HK-2 (cell line): ENCODE data around the gene ANO1.

Experiments
- DNase-seq: peaks from one replicate; pipeline ENCODE4 v3.0.0-alpha.2; 2018; ENCODE audit not compliant: unreplicated experiment

ANO1 gene

DNA sequence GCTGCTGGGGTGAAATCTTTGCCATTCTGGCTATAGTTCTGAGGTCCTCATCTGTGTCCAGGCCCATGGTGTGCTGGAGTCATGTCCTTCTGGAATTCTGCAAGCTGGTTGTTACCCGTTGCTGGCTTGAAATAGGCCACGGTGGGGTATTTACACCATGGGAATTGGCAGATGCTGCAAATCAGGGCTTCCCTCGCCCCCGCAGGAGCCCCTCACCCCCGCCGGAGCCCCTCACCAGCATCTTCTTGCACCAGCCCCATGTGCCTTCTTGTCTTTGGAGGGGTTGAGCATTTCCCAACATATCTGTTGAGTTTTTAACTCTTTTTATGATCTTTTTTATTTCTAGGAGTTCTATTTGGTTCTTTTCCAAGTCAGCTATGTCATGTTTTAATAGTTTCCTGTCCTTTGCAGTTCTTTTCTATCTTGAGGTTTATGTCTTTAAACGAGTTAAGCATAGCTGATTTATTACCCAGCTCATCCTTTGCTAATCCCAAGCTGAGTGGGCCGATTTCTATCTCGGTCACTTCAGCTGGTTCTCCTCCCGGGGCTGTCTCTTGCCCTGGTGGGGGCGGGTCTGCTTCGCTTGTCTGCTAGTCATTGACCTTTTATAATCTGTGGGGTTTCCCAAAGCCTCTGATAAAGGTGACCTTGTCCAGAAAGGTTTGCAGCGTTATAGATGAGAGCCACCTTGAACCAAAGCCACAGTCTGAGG, 17.6 kb downstream of the ANO1 start:
- DNase-seq: no peak

DNA sequence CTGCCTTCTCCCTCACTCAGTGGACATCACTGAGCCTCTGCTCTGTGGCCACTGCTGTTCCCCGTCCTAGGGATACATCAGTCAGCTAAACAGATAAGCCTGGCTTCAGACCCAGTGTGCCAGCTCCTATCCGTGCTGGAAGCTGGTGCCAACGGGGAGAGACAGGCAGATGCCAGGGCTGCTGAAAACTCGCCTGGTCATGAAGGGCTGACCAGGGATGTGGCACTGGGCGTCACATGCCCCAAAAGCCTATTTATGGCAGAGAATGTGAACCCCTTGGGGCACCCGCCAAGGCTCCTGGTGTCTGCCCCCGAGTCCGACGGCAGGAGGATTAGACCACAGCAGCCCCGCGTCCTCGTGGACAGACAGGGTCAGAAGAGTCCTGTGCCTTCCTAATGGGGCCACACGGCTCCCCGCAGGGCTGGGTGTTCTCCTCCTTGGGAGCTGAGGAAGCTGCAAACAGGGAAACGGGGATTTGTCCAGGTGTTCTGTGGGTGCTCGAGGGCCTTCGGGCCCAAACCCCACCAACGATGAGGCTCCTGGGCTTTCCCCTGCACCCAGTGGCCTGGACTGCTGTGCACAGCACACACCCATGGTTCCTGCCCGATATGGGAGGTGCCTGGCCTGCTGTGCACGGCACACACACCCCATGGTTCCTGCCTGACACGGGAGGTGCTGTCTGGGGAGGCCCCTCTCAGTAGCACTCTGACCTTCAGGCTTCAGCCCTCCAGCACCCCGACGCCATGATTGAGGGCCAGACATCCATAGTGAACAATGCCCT, 19.9 kb downstream of the ANO1 start:
- DNase-seq: no peak

DNA sequence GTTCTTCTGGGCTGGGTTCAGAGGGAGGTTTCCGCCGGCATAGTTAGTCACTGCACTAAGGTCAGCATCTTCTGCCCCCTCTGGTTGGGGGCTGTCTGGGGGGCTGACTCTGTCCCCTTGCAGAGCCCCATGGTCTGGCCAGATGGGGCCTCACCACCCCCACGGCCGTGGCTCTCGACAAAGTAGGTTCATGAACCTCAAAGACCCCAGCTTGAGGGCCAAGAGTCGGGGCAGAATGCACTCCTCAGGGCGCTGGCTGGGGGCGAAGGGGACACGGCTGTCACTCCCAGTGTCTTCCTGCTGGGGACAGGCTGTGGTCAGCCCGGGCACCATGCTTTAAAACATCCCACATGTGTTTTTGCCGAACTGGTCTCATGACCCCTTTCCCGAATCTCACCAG, 20.8 kb downstream of the ANO1 start:
- DNase-seq: no peak

DNA sequence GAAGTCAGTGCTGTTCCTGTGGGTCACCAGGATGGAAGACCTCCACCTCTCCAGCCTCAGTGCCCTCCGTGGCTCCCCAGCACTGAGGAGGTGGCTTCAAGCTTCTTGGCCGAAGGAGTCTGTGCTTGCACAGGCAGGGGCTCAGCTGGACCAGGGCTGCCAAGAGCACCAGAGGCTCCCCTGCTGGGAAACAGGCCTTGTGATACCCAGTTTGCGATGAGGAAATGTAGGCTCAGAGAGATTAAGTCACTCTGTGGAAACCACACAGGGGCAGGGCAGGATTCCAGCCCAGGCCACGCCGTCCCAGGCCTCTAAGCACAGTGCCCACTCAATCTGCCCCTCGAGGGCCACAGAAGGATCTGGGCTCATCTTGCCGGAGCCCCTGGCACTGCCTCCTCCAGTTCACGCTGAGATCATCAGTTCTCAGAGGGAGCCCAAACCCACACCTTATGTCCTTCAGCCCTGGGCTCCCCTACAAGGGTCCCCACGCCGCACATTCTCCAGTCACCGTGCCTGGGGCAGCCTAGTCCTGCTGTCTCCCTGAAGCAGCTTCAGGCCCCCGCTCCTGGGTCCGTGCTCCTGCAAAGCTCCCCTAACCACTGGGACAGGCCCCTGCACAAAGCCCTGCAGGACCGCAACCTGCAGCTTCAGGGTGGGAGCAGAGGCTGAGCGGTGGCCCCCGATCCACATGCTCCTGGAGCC, 21.6 kb downstream of the ANO1 start:
- no peak for DNase-seq

DNA sequence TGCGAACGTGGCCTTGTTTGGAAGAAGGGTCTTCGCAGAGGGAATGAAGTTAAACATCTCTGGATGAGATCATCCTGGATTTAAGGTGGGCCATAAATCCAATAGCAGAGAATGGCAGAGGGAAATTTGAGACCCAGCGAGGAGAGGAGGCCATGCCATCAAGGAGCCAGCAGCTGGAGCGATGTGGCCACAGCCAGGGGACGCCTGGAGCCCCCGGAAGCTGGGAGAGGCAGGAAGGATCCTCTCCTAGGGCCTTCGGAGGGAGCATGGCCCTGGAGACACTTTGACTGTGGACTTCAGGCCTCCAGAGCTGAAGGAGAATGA, 22.1 kb downstream of the ANO1 start:
- no peak for DNase-seq

DNA sequence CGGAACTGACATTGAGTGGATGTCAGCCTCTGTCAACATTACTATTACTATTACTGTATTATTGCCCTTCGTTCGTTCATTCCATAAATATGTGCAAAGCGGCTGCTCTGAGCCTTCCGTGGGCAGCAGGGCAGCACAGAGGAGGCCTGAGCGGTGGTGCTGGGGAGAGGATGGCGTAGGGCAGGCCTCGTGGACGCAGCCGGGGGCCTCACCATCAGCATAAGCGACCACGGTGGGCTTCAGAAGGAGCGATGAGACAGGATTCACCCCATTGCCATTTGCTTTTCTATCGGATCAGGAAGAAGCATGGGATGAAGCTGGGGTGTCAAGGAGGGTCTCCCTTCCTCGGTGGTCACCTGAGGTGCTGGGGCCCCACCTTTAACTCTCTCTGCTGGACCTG, 22.7 kb downstream of the ANO1 start:
- DNase-seq: no peak

DNA sequence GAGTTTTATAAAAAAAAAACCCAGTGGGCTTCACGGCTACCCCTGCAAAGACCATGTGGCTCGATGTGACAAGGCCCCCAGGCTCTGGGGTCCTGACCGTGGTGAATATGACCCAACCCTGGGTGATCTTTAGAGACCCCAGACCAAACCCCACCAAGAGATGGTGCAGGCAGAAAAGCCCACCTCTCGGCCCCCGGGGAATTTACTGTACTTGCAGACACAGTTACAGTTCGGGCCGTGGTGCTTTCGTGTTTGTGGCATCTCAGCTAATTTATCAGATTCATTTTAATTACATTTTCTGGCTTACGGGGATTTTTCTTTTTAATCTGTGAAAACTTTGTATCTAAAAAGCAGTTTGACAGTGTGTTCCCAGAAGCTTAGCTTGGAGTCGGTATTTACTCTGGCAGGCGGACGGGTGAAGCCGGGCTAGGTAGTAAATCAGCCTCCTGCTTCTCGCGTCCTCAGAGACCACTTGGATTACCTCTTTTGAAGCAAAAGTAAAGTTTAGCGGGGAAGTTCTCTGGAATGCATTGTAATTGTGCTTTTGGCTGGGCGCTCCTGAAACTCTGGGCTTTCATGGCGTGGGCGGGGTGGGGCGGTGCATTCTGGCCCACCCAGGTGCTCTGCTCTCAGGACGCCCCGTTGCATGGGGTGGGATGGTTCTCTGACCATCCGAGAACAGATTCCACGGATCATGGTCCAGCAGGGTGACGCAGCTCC, 25.3 kb downstream of the ANO1 start:
- no peak for DNase-seq

DNA sequence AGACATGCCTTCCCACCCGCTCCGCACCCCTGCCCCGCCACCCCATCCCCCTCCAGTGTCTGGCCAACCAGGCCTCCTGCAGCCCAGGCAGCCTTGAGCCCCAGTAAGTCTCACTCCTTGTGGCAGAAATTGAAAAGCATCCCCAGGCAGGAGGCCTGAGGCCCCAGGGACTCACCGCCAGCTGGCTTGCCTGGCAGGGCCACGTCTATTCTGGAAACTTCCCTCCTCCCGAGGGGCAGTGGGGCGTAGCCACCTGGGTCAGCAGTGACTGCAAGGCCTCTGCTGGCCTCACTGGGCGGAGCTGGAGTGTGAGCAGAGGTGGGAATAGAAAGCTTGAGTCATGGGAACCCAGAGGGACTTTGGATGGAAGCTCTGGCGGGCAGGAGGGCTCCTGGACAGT, 26.3 kb downstream of the ANO1 start:
- DNase-seq: peak; percentile 20

DNA sequence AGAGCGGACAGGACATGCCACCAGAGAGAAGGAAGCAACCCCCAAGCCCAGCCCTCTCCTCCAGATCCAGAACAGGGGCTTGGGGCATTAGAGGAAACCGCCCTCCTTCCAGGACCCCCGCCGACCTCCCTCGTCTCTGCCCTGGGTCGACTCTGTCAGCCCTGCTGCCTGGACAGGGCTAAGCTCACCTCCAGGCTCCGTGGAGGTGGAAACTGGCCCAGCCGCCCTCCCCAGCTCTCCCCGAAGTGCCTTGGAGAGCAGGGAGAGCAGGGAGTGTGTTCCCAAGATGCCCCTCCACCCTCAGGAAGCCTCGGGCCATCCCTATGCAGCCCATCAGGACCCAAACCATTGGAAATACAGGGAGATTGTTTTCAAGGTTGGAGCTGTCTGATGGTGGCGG, 26.8 kb downstream of the ANO1 start:
- no peak for DNase-seq

DNA sequence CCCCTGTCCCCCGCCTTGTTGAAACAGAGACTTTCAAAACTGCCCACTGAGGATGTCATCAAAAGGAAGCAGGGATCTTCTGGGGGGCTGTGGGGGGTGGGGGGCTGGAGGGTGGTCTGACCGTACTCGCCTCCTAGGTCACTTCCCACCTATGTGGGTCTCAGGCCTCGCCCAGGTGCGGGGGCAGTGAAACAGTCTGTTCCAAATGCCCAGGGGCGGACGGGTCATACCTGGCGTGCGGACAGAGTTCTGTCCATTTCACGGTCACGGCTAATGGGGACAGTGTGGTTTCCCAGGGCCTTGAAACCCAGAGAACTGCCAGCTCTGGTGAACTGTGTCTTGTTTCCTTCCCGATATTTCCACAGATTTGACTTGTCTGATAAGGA, 27.2 kb downstream of the ANO1 start:
- no peak for DNase-seq

DNA sequence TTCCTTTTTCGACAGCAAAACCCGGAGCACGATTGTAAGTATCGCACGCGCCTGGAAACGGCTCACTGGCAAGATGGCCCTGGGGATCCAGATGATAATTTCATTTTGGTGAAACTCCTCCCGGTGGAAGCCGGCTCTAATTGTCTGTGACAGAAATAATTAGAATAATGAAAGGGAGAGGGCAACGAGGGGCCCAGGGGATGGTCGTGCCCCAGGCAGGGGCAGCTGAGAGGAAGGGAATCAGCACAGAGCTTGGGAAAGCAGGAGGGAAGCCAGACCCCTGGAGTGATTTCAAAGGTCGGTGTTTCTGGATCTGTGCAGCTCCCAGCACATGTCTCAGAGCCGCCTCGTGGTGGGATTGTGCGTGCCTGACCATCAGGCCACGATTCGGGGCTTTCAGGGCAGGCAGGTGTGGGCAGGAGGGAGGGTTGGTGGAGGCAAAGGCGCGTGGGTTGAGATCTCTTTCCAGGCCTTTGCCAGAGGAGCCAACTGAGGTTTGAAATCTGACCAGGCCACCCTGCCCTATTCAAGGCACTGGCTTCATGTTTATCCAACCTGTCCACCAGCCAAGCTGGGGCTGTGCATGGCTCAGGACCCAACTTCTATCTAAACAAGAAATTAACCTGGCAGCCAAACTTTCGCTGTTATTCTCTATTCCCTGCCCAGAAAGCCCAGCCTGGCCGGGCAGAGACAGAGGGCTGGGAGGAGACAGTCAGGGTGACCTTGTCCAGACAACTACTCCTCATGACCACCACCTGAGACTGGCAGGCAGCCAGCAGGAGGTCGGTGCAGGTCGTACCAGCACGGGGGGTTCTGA, 27.8 kb downstream of the ANO1 start:
- no peak for DNase-seq

DNA sequence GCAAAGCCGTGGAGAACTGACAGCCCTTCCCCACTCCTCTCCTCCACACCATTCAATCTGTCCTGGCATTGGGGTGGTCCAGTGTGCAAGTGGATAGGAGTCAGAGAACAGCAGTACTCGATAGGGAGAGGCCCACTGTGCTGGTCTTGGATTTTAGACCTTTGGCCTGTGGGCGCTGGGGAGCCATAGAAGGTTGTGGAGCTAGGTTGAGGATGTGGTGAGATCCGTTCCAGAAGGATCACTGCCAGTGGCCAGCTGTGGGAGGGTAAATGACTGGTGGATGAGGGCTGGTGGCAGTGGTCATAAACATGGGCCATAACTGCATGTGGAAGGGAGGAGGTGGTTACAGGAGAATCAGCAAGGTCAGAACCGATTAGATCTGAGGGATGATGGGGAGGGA, 28.6 kb downstream of the ANO1 start:
- DNase-seq: no peak

DNA sequence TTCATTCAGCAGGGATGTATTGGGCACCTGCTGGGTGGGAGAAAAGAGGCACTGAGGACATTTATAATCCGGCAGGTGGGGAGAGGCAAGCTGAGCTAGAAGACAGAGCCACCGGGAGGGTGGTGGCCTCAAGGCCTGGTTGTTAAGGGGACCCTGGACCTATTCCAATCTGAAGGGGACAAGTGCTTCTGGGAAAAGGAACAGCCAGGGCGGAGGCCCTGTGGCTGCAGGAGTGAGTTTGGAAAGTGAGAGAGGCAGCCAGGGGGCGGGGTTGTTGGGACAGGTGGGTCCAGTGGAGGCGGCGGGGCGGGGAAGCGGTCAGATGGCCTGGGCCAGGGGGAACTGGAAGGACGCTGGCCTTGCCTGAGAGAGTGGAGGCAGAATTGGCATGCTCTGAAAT, 29.1 kb downstream of the ANO1 start:
- no peak for DNase-seq

DNA sequence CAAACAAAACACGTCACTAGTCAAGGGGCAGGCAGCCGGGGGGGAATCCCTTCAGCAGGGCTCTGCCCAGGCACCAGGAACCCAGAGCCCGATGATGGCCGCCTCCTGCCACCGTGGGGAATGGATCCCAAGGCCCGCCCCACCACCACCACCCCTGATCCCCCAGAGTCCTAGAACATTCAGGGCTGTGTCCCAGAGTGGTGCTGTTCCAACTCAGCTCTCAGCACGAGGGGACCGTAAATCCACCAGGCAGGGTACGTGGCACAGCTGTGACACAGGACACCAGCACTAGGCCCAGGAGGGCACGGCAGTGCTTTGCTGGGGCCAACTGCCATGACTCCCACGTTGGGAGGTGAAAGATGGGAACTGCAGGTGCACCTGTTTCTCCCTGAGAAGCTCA, 29.6 kb downstream of the ANO1 start:
- DNase-seq: no peak

DNA sequence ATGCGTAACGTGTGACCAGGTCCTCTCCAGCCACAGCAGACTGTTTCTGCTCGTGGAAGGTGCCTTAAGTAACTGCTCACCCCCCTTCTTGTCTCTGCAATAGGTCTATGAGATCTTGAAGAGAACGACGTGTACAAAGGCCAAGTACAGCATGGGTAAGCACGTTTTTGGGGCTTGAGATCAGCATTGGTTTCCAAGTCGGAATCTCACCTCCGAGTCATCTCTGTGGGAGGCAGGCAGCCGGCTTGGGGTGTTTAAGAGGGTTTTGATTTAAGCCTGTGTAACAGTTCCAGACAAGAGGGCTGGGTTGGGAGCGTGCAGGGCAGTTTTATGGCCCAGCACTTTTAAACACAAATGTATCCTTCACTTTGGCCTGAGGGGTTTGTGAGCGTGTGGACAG, 30.1 kb downstream of the ANO1 start:
- no peak for DNase-seq

DNA sequence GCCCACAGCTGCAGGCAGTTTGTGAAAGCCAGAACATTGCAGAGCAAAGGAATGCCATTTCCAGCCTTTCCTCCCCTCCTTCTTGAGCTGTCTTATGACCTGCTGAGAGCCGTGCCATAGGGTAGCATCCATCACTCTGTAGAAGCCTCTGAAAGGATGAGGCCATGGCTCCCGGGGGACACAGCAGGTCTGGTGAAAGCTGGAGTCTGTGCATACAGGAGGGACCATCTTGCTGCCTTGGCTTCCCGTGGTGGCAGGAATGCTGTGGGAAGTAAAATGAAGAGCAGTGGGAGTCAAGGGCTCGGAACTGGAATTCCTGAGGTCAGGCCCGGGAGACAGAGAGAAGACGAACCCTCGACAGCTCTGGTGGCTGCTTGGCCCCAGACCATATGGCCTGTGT, 30.9 kb downstream of the ANO1 start:
- DNase-seq: no peak

DNA sequence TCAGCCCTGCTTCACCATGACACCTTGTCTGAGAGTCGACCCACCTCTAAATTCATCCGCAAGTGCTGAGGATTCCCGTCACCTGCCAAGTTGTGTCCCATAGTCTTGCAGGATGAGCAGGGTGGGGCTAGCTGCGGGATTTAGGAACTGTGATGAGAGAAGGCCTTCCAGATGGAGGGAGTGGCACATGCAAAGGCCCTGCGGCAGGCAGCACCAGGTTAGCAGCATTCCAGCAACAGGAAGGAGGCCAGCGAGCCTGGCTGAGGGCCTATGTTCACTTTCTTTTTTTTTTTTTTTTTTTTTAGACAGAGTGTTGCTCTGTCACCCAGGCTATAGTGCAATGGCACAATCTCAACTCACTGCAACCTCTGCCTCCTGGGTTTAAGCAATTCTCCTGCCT, 31.8 kb downstream of the ANO1 start:
- DNase-seq: no peak

DNA sequence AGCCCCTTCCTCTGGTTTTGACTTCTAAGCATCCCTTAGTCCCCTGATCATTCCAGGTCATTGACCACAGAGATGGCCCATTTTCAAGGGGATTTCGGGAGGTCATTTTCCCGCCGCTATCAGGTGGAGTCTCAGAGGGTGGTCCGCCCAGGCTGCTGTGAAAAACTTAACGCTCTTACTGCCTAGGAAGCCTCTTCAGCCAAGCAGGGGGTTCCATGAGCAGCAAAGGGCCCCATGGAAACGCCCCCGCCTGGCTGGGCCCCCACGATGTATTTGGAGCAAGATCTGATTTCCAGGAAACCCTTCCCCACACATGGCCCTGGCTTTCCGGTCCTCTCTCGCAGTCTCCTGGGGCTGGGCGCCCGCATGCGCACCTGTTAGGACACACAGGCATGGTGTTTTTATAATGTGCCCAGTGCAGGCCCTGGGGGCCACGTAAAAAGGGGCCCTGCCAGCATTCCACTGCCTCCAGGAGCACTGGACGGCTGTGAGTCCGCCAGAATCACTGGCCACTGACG, 32.5 kb downstream of the ANO1 start:
- no peak for DNase-seq

DNA sequence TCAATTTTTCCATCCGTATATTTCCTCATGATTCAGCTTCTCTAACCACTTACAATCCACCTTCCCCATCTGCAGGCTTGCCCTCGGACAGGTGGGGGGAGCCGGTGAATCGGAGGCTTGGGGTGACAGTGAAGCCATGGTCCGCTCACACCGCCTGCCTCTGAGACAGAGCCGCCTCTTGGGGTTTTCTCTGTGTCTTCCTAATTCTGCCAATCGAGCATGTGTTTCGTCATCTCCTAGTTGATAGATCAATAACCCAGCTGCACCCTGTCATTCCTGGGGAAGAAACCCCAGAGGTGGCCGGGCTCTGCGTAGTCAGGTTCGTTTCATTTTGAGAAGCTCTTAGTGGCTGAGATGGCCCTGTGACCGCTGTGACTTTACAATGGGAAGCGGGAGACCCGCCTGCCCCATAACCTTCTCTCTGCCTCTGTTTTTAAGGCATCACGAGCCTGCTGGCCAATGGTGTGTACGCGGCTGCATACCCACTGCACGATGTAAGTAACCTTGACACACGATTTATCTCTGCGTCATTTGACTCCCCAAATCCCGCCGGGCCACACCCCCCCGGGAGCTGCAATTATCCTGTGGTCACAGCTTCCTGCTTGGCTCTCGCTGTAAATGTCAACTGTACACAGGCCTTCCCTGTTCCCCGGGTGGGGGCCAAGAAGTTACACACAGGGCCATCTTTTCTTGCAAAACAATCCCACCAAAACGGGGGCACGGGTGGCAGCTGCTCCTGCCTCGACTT, 33.3 kb downstream of the ANO1 start:
- peak; percentile 20 for DNase-seq

DNA sequence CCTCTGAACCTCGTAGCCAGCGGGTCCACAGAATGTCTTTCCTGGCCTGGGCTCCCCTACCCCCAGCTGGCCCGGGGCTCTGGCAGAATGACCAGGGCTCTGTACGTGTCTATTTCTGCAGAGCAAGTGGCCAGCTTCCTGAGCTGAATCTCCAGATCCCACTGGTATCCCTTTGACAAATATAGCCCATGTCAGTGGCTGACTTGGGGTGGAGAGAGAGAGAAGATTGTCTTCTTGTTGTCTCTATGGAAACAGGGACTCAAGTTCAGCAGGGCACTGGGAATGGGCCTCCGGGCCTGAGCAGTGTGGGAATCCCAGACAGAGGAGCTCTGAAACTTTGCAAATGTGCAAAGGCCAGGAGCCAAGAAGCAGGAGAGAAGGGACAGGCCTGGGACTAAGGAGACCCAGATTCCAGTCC, 33.9 kb downstream of the ANO1 start:
- DNase-seq: no peak

DNA sequence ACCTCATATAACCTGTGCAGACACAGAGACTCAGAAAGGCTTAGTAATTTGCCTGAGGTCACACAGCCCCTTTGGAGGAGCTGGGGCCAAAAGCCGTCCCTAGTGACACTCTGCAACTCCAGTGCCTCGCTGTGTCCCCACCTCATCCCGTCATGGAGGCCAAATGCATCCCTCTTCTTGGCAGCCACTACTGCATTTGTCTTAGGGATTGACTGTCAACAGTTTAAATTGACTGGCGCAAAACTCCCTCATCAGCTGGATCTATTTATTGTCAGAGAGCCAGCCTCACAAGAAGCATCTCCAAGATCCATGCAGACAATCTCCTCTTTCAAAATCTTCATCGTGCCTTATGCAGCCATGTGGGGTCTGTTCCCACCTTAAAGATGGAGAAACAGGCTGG, 35.7 kb downstream of the ANO1 start:
- DNase-seq: no peak
